Esophagus muscularis mucosa (tissue), 4 donors: ENCODE data around the gene PTGES. TPM values are rescaled to one million over a fixed set of nuclear protein-coding genes. Genes with fewer than 3 reads are reported as not detected.
"Not testable (repeated sequence)": the region's sequence is repeated elsewhere in the genome, so short reads cannot be mapped to it uniquely, and the experiment has no call there.

Experiments used
- DNase-seq: peaks from one replicate; pipeline ENCODE4 v3.0.0-alpha.2; 2017; ENCODE audit errors: extremely low spot score
- H3K27ac ChIP-seq, 4 donors: fragments of 200-600 bp; sonication (generic); replicated peaks in 1 of 4; 1 replicate in 3 of 4; 2 replicates in 1 of 4; pipeline ENCODE4 v1.5.1; 2016 to 2019; ENCODE audit warnings: mild to moderate bottlenecking in 1 of 4
- H3K27me3 ChIP-seq, 4 donors: fragments of 200-600 bp; sonication (generic); one replicate each; pipeline versions ENCODE4 v1.5.1 to v1.6.0; 2016 to 2019
- H3K36me3 ChIP-seq, 4 donors: fragments of 200-600 bp; sonication (generic); one replicate each; pipeline ENCODE4 v1.5.1; 2016 to 2019
- H3K4me1 ChIP-seq, 4 donors: fragments of 200-600 bp; sonication (generic); one replicate each; pipeline ENCODE4 v1.5.1; 2016 to 2019
- H3K4me3 ChIP-seq, 4 donors: fragments of 200-600 bp; sonication (generic); 1 replicate in 2 of 4; 2 replicates in 2 of 4; pipeline ENCODE4 v1.5.1; 2016 to 2019; ENCODE audit warnings: mild to moderate bottlenecking in 4 of 4, moderate library complexity in 1 of 4
- H3K9me3 ChIP-seq, 4 donors: fragments of 200-600 bp; sonication (generic); 1 replicate in 3 of 4; 2 replicates in 1 of 4; pipeline ENCODE4 v1.5.1; 2016 to 2019
- CTCF ChIP-seq, 3 experiments: fragments of 200-600 bp in 2 of 3; fragments of 450-650 bp in 1 of 3; sonication (generic) in 2 of 3; IDR thresholded peaks; one replicate each; pipeline ENCODE4 v1.5.1; 2017 to 2019; ENCODE audit warnings: antibody characterized with exemption in 3 of 3, mild to moderate bottlenecking in 2 of 3, moderate library complexity in 1 of 3
- EP300 ChIP-seq: sonication (generic); formaldehyde crosslinking; IDR thresholded peaks from one replicate; pipeline ENCODE4 v1.6.1; 2017; ENCODE audit warnings: antibody characterized with exemption
- POLR2A ChIP-seq: fragments of 450-650 bp; IDR thresholded peaks from one replicate; pipeline ENCODE4 v1.6.1; 2017; ENCODE audit warnings: antibody characterized with exemption, moderate library complexity, mild to moderate bottlenecking, low read depth
- POLR2AphosphoS5 ChIP-seq, 2 donors: sonication (generic); formaldehyde crosslinking; IDR thresholded peaks; one replicate each; pipeline ENCODE4 v1.6.1; 2017; ENCODE audit warnings: antibody characterized with exemption in 2 of 2
- WGBS: methylation state at CpG from one replicate; pipeline ENCODE4 v1.1.5; 2018; 5-methylcytosine and 5-hydroxymethylcytosine counted together
- intact Hi-C: fragments of 100-400 bp; cut with DNase I; formaldehyde crosslinking; loops from one replicate; pipeline ENCODE4 v1.15.1; 2023
- total RNA-seq, 4 donors: library from RNA; depleted of rRNA; stranded (reverse); fragments of >200 nt; gene quantifications; one replicate each; pipeline versions ENCODE4 v1.1.0 to v1.2.1, GENCODE V29; 2016

Gene PTGES
- 1 to 10 TPM; 1.7 to 4.6 (median 4.3) TPM for total RNA-seq

- H3K9me3 ChIP-seq, result no peaks in the 10 kb centered on the region
- H3K36me3 ChIP-seq, result no peaks in the 10 kb centered on the region
- peak within 1 kb of the TSS; percentile 34 to 57 (median 42) for H3K4me3 ChIP-seq
- intact Hi-C loops, result no loop called here
- DNase-seq, result no peak
- WGBS, result 12% methylated on average over 11 of the region's 23 CpGs
- H3K27me3 ChIP-seq, result peaks cover 0 to 18% (median 0%) of the 10 kb centered on the region in 4 donors
- no peak for TF ChIP-seq POLR2A
- TF ChIP-seq POLR2AphosphoS5 (IDR thresholded peaks at IDR 0.05), result peak in 1 of 2 donors; percentile 67
- H3K4me1 ChIP-seq, result peaks cover 16 to 20% (median 18%) of the 10 kb centered on the region in 4 donors
- H3K27ac ChIP-seq, result peak within 1 kb of the TSS in 1 of 4 donors; percentile 44
Measured at GRCh38 chr9:129752900-129753729, at the start of gene PTGES. Gene PTGES, minus strand, starts transcription at chr9:129753042. Its CDS starts 30 bp downstream, at chr9:129753012.

GRCh38 chr9:129801504-129801903, 48.7 kb upstream of the PTGES start:
- Histone ChIP-seq H3K4me3 (no peak overlapping the region), H3K9me3 (no peaks in the 10 kb centered on the region), H3K4me1 (peaks cover 10 to 29% (median 20%) of the 10 kb centered on the region in 4 donors), H3K27me3 (no peaks in the 10 kb centered on the region), H3K36me3 (peaks cover 0 to 13% (median 4%) of the 10 kb centered on the region in 4 donors), H3K27ac (no peak overlapping the region)
- WGBS, result 84% methylated on average over 17 of the region's 17 CpGs
- intact Hi-C loops, result no loop called here
- no peak for TF ChIP-seq POLR2AphosphoS5 (IDR thresholded peaks at IDR 0.05)
- no peak for TF ChIP-seq CTCF (IDR thresholded peaks at IDR 0.05)
- TF ChIP-seq EP300, result no peak
- TF ChIP-seq POLR2A, result no peak
- DNase-seq, result no peak

- peaks cover 0 to 18% (median 0%) of the 10 kb centered on the region in 4 donors for H3K27me3 ChIP-seq
- H3K4me3 ChIP-seq, result no peak overlapping the region
- TF ChIP-seq CTCF (IDR thresholded peaks at IDR 0.05), result no peak
- no peak for TF ChIP-seq POLR2AphosphoS5 (IDR thresholded peaks at IDR 0.05)
- no peak for TF ChIP-seq POLR2A
- no peak for TF ChIP-seq EP300
- peaks cover 4 to 6% (median 5%) of the 10 kb centered on the region in 4 donors for H3K4me1 ChIP-seq
- intact Hi-C loops, result no loop called here
- no peaks in the 10 kb centered on the region for H3K36me3 ChIP-seq
- no peak overlapping the region for H3K27ac ChIP-seq
- no peaks in the 10 kb centered on the region for H3K9me3 ChIP-seq
- DNase-seq, result no peak
- WGBS, result 40% methylated on average over 5 of the region's 6 CpGs
Measured at GRCh38 chr9:129798973-129799372, 46.1 kb upstream of the PTGES start.

GRCh38 chr9:129796029-129796428, 43.2 kb upstream of the PTGES start:
- intact Hi-C loops, result not testable (repeated sequence)

GRCh38 chr9:129794549-129794948, 41.7 kb upstream of the PTGES start:
- no peak for TF ChIP-seq CTCF (IDR thresholded peaks at IDR 0.05)
- TF ChIP-seq POLR2AphosphoS5 (IDR thresholded peaks at IDR 0.05), result no peak
- no peak for TF ChIP-seq POLR2A
- TF ChIP-seq EP300, result no peak
- H3K27me3 ChIP-seq, result peaks cover 0 to 19% (median 0%) of the 10 kb centered on the region in 4 donors
- H3K4me3 ChIP-seq, result no peak overlapping the region
- no peak overlapping the region for H3K27ac ChIP-seq
- H3K9me3 ChIP-seq, result no peaks in the 10 kb centered on the region
- WGBS, result 86% methylated on average over 8 of the region's 8 CpGs
- DNase-seq, result no peak
- H3K36me3 ChIP-seq, result no peaks in the 10 kb centered on the region
- H3K4me1 ChIP-seq, result peaks cover 0 to 7% (median 3%) of the 10 kb centered on the region in 4 donors
- intact Hi-C loops, result no loop called here

More at GRCh38 chr9:129796029-129796428, 43.2 kb upstream of the PTGES start:
- H3K9me3 ChIP-seq, DNase-seq, H3K4me1 ChIP-seq, H3K27ac ChIP-seq, H3K36me3 ChIP-seq, H3K4me3 ChIP-seq: not testable (repeated sequence)
- 80% methylated on average over 2 of the region's 2 CpGs for WGBS
- peaks cover 0 to 19% (median 0%) of the 10 kb centered on the region in 4 donors for H3K27me3 ChIP-seq
